DMS 273 treated with DMSO at 0.1 percent for 48 hours (cell line): ENCODE results near the gene SLC16A1.
A peak's percentile ranks its signal among the peaks of the same experiment; 100 is the strongest.
"Not testable (repeated sequence)": the region's sequence is repeated elsewhere in the genome, so short reads cannot be mapped to it uniquely, and the experiment has no call there.

Source experiments
- DNase-seq: peaks from one replicate; lab custom pipeline; 2025; lab: John Stamatoyannopoulos, UW

Gene SLC16A1

GRCh38 chr1:112964347-112964746 is 8.4 kb upstream of the SLC16A1 start:
- no peak for DNase-seq

GRCh38 chr1:112961072-112961471 is 5.1 kb upstream of the SLC16A1 start:
- no peak for DNase-seq

DNA sequence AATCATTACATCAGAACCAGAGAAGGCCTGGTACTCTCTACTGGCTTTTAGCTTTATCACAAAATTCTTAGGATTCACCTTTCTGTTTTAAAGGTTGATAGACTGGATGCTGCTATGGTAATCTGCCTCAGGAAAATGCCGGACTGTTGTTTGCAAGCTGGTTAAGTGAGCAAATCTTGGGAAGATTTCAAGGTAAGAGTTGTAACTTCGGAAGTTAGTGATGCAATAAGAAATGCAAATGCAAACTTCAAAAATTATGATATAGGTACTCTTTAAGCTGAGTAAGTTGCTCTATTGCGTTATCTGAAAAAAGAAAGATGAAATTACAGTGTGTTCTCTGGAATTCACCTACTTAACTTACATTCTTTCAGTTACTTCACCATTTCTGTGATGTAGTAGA is 4.4 kb upstream of the SLC16A1 start:
- DNase-seq: no peak

GRCh38 chr1:112958236-112958635 is 2.2 kb upstream of the SLC16A1 start:
- DNase-seq: not testable (repeated sequence)

DNA sequence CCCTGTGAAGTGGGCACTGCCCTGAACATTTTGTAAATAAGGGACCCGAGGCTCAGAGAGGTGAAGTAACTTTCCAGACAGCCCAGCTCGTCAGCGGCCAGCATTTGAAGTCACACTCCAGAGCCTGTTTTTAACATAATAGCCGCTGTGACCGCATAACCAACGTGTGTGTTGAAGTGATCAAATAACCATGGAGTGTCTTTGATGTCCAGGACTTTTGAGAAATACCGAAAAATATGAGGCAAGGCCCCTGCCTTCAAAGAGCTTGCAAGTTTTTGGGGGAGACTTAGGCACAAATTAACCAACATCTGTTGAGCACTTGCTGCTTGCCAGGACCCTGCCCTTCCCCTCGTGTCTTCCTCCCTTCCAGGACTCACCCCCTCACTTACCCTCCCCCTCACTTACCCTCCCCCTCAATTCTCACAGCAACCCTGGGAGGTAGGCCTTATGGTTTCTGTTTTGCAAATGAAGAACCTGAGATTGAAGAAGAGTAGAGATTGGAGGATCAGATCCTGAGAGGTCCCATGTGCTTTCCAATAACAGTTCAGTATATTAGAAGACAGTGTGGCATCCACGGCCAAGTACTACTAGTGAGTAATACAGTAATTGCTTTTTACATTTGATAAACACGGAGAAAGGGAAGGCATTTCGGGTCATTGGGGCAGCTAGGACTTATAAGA is 1.3 kb upstream of the SLC16A1 start:
- DNase-seq: peak; percentile 80

DNA sequence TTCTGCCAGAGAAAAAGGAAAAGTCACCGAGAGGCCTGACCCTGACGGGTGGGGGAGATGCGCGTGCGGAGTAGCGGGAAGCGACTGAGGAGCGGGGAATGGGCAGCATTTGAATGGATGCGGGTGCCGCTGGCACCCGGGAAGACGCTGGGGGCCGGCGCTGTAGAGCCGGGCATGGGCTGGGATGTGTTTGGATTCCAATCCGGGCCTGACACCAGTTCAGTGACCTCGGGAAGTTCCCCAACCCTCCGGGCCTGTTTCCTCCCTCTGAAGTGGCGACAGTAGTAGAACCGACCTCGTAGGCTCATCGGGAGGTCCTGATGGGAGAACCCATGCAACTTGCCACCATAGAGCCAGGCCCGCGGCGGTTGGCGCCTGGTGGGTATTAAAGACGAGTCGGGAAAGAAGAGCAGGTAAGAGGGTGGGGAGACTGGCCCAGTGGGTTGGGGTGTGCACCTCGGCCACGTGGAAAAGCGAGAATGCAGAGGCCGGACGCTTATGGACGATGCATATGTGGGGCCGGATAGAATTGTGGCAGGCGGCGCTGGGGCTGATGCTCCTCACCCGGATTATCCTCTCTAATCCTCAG is 642 bp upstream of the SLC16A1 start:
- DNase-seq: no peak

- peak; percentile 43 for DNase-seq
Measured at GRCh38 chr1:112954945-112955772, 837 bp downstream of the SLC16A1 start.

DNA sequence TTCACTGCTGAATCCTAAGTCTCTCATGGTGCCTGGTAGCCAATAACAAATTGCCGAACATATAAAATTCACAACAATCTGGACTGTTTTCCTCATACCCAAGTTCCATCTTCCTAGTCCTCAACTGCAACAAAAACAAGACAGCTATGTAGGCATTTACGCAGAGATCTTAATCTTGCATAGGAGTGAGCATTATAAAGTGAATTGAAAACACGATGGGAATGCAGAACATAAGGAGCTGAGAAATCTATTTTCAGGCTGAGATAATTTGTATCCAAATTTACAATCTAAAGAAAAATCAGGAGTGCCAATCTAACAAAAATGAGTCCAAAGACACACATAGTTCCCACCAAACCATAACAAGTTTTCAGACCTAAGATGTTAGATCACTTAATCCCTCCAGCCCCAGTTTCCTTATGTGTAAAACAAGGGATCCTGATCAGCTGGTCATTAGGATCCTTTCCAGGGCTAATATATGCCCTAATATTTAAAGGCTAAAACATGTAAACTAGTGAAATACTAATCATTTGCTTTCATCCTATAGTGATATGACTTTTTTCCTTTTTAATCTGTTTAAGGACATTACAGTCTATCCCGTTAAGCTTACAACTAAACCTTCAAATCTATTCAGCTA is 1.9 kb downstream of the SLC16A1 start:
- no peak for DNase-seq

DNA sequence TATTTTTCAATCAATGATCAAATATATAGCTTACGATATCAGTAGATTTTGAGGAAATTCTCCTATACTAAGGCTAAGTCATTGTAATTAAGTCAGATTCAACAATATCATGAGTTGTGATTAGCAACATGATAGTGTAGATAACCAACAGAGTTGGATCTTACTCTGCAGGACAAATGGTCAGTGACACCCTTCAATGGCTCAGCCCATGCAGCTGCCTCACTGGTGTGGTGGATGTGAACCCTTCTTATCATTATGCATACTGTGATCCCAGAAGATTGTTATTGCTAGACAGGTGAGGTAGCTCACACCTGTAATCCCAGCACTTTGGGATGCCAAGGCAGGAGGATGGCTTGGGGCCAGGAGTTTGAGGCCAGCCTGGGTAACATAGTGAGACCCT is 5.6 kb downstream of the SLC16A1 start:
- DNase-seq: no peak

DNA sequence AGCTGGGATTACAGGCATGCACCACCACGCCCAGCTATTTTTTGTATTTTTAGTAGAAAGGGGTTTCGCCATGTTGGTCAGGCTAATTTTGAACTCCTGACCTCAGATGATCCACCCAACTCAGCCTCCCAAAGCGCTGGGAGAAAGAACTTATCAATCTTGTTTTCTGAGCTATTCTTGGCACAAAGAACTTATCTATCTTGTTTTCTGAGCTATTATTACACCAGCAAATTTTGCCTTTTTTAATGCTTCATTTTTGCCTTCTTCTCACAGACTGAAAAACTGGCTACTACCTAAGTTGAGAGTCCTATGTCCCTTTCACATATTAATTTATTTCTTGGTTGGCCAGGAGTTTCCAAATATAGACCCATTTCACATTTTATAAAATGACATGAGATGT is 9.3 kb downstream of the SLC16A1 start:
- DNase-seq: no peak

- no peak for DNase-seq
Measured at GRCh38 chr1:112939810-112940209, 16.2 kb downstream of the SLC16A1 start.

DNA sequence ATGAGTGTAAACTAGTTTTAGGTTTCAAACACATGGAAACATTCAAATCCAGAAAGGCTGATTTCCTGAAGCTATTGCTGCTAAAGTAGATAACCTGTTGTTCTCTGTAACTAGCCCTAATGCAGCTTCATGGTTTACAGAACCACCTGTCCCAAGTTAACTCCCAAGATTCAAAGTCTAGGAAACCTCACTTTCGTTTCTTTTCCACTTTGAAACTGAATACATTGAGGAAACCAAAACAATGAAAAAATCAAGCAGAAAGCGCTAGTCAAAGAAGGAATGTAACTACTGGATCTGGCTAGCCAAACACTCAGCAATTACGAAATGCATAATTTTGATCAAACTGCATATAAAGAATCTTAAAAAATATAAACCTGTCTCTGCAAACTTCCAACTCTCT is 17.8 kb downstream of the SLC16A1 start:
- DNase-seq: no peak

DNA sequence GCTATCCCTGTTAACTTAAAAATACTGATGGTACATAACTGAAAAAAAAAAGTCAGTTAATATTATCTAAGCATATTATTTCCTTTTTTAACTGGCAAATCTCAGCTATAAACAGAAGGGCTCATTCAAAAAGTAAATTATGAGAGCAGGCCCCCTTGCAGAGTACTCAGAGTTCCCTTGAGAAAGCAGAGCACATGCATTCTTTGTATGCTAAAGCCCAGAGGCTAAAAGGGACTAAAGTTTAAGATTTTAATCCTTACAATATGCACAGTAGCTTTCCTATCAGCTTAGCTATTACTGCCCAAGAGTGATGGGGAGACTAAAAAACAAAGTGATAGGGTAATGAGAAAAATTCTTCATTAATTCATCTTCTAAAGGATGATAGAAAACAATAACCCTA is 18.5 kb downstream of the SLC16A1 start:
- no peak for DNase-seq

- DNase-seq: no peak
Measured at GRCh38 chr1:112937070-112937469, 18.9 kb downstream of the SLC16A1 start.

DNA sequence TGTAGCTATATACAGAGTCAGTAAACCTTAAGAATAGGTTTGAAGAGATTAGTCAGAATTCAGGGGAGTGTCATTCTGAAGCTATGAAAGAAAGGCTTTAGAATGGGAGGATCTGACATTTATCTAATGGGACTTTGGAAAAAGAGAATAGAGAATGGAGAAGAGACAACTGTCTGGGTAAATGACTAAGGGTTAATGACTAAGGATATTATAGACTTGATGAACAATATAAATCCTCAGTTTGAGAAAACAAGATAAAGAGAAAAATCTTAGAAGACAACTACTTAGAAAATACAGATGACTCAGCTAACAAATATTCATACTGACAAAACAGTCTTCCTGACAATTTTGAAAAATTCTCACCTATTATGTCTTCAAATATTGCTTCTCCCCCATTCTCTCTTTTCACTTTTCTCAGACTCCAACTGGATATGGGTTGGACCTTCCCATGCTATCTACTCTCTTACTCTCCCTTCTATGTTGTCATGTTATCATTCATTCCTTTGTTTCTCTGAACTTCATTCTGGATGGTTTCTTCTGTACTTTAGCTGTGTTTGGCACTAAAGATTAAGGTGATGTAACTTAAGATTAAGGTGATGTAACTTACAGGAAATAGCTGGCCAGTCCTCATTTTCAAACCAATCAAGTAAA is 20.4 kb downstream of the SLC16A1 start:
- DNase-seq: no peak

GRCh38 chr1:112934577-112934976 is 21.4 kb downstream of the SLC16A1 start:
- no peak for DNase-seq

GRCh38 chr1:112933820-112934571 is 22.0 kb downstream of the SLC16A1 start:
- DNase-seq: no peak

- no peak for DNase-seq
Measured at GRCh38 chr1:112929979-112930378, 26.0 kb downstream of the SLC16A1 start.

- no peak for DNase-seq
Measured at GRCh38 chr1:112927462-112927990, 28.5 kb downstream of the SLC16A1 start.

DNA sequence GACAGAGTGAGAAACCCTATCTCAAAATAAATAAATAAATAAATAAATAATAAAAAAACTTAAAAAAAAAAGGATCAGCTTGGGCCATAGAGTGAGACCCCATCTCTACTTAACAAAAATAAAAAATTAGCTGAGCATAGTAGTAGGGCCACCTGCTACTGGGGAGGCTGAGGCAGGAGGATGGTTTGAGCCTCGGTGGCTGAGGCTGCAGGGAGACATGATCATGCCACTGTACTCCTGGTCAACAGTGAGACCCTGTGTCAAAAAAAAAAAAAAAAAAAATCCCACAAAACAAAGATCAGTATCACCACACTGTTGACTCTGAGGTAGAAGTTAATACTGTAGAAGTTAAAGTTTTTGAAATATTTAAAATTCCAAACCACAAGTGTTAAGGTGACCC is 29.1 kb downstream of the SLC16A1 start:
- DNase-seq: no peak

GRCh38 chr1:112925015-112925414 is 31.0 kb downstream of the SLC16A1 start:
- no peak for DNase-seq
